A549 (cell line): ENCODE results near the gene SYT2. TPM values are rescaled to one million over a fixed set of nuclear protein-coding genes. Genes with fewer than 3 reads are reported as not detected.

Experiments
- ATAC-seq, 2 experiments: fragments of 200-7000 bp in 1 of 2; fragments of >200 bp in 1 of 2; cut with Nextera tagmentation in 1 of 2; cut with Tn5 transposase in 1 of 2; 3 replicates each; pipeline versions ENCODE4 v1.8.0 to v1.9.1; 2018 to 2020; ENCODE audit warnings: mild to moderate bottlenecking in 1 of 2, moderate library complexity in 1 of 2
- CTCF ChIA-PET: fragments of 300-600 bp; sonication (Branson Sonifier 250); formaldehyde crosslinking; extraction: SDS; loops from one replicate; lab custom pipeline; 2021; ENCODE audit warnings: antibody characterized with exemption, inconsistent platforms; lab: Yijun Ruan, JAX
- POLR2A ChIA-PET: fragments of 350-600 bp; formaldehyde crosslinking; extraction: SDS; loops from one replicate; lab custom pipeline; 2021; ENCODE audit warnings: antibody characterized with exemption, inconsistent platforms; lab: Yijun Ruan, JAX
- DNase-seq, 2 experiments: peaks; one replicate each; pipeline versions ENCODE4 v3.0.0 to v3.0.0-alpha.2; 2011 to 2016; ENCODE audit warnings: low read depth in 1 of 2, low spot score in 1 of 2
- FAIRE-seq: peaks from 2 replicates; lab custom pipeline; 2011; peaks lifted over from hg19 to GRCh38; lab: Jason Lieb, UNC
- H3K27ac ChIP-seq, 2 experiments: fragments of >200 bp; sonication (Bioruptor Twin); formaldehyde crosslinking; 3 replicates each; pipeline ENCODE4 v1.5.1; 2016 to 2017
- H3K4me1 ChIP-seq: fragments of >200 bp; sonication (Bioruptor Twin); formaldehyde crosslinking; 3 replicates; pipeline ENCODE4 v1.6.1; 2016
- H3K4me2 ChIP-seq: fragments of >200 bp; sonication (Bioruptor Twin); formaldehyde crosslinking; 3 replicates; pipeline ENCODE4 v1.6.1; 2016
- H3K4me3 ChIP-seq: fragments of >200 bp; sonication (Bioruptor Twin); formaldehyde crosslinking; 3 replicates; pipeline ENCODE4 v1.5.1; 2016
- H3K9me3 ChIP-seq: fragments of >200 bp; sonication (Bioruptor Twin); formaldehyde crosslinking; 3 replicates; pipeline ENCODE4 v1.6.1; 2016
- CBX2 ChIP-seq: fragments of 200-600 bp; sonication (generic); IDR thresholded peaks from 2 replicates; pipeline ENCODE4 v1.6.1; 2016; ENCODE audit warnings: low read depth, mild to moderate bottlenecking, borderline replicate concordance
- EHF ChIP-seq: fragments of 250-450 bp; sonication (Bioruptor Pico); IDR thresholded peaks from 2 replicates; pipeline ENCODE4 v1.5.0; 2020; ENCODE audit warnings: mild to moderate bottlenecking
- EHMT2 ChIP-seq: fragments of 200-600 bp; sonication (generic); IDR thresholded peaks from 2 replicates; pipeline ENCODE4 v1.6.1; 2016; ENCODE audit warnings: antibody characterized with exemption, low read depth, mild to moderate bottlenecking, moderate library complexity
- EP300 ChIP-seq, 2 experiments: fragments of >200 bp; sonication (Bioruptor Twin); formaldehyde crosslinking; IDR thresholded peaks; 2 replicates in 1 of 2; 3 replicates in 1 of 2; pipeline ENCODE4 v1.6.1; 2016 to 2017
- FOSL2 ChIP-seq, 2 experiments: fragments of 450-650 bp in 1 of 2; fragments of >200 bp in 1 of 2; sonication (Bioruptor Twin) in 1 of 2; formaldehyde crosslinking; IDR thresholded peaks; 2 replicates each; pipeline versions ENCODE4 v1.5.0 to v1.6.1; 2016 to 2020; ENCODE audit warnings: mild to moderate bottlenecking in 1 of 2, moderate library complexity in 1 of 2
- HOXA7 ChIP-seq: fragments of 250-450 bp; sonication (Bioruptor Pico); IDR thresholded peaks from 2 replicates; pipeline ENCODE4 v1.5.0; 2020; ENCODE audit warnings: mild to moderate bottlenecking, moderate library complexity
- HOXB13 ChIP-seq: fragments of 250-450 bp; sonication (Bioruptor Pico); IDR thresholded peaks from 2 replicates; pipeline ENCODE4 v1.5.0; 2020; ENCODE audit warnings: low read depth, mild to moderate bottlenecking, moderate library complexity
- MYC ChIP-seq: IDR thresholded peaks from 2 replicates; pipeline ENCODE4 v1.6.1; 2012; ENCODE audit warnings: mild to moderate bottlenecking, inconsistent platforms, low read length, improper control_type of control experiment, borderline replicate concordance
- NPAS2 ChIP-seq: fragments of 250-450 bp; sonication (Bioruptor Pico); IDR thresholded peaks from 2 replicates; pipeline ENCODE4 v1.8.0; 2022; ENCODE audit warnings: mild to moderate bottlenecking, moderate library complexity, borderline replicate concordance
- RCOR1 ChIP-seq: fragments of 150-350 bp; IDR thresholded peaks from 2 replicates; pipeline ENCODE4 v1.6.1; 2014; ENCODE audit warnings: antibody characterized with exemption, low read length, low read depth
- RFX5 ChIP-seq: fragments of 450-650 bp; IDR thresholded peaks from 2 replicates; pipeline ENCODE4 v1.7.1; 2014; ENCODE audit warnings: antibody characterized with exemption, mild to moderate bottlenecking, moderate library complexity
- SREBF2 ChIP-seq: fragments of 450-650 bp; IDR thresholded peaks from 2 replicates; pipeline ENCODE4 v1.6.1; 2014; ENCODE audit warnings: mild to moderate bottlenecking, moderate library complexity
- USF2 ChIP-seq: fragments of 450-650 bp; IDR thresholded peaks from 2 replicates; pipeline ENCODE4 v1.6.1; 2014; ENCODE audit warnings: antibody characterized with exemption
- ZC3H11A ChIP-seq: fragments of 450-650 bp; IDR thresholded peaks from 2 replicates; pipeline ENCODE4 v1.6.1; 2014; ENCODE audit warnings: antibody characterized with exemption, mild to moderate bottlenecking
- ZSCAN20 ChIP-seq: fragments of 250-450 bp; sonication (Bioruptor Pico); IDR thresholded peaks from 2 replicates; pipeline ENCODE4 v1.8.0; 2022; ENCODE audit warnings: mild to moderate bottlenecking, moderate library complexity
- WGBS: methylation state at CpG from one replicate; pipeline ENCODE4 v1.1.6; 2017; ENCODE audit errors: missing lambda C conversion rate; 5-methylcytosine and 5-hydroxymethylcytosine counted together
- polyA plus RNA-seq, 4 experiments: library from polyadenylated mRNA; depleted of rRNA in 3 of 4; stranded (reverse); fragments of >200 nt; fragmentation: RNase III in 1 of 4; extraction: RNeasy Plus Mini Kit Qiagen cat#74134 plus additional on column Dnase treatment in 1 of 4; gene quantifications; 2 replicates in 3 of 4; 3 replicates in 1 of 4; pipeline ENCODE4 v1.2.3, GENCODE V29; 2011 to 2017
- TF ChIP-seq, protein P1 (sequence below): fragments of 250-450 bp; sonication (Bioruptor Pico); IDR thresholded peaks from 2 replicates; pipeline ENCODE4 v1.5.0; 2020; ENCODE audit warnings: low read depth, mild to moderate bottlenecking, moderate library complexity
- TF ChIP-seq, protein P2 (sequence below): fragments of 200-600 bp; sonication (generic); IDR thresholded peaks from 2 replicates; pipeline ENCODE4 v1.6.1; 2016; ENCODE audit warnings: antibody characterized with exemption, mild to moderate bottlenecking, moderate library complexity
- TF ChIP-seq, protein P3 (sequence below): fragments of >200 bp; sonication (Bioruptor Twin); formaldehyde crosslinking; IDR thresholded peaks from 3 replicates; pipeline ENCODE4 v1.6.1; 2016
- TF ChIP-seq, protein P4 (sequence below): IDR thresholded peaks from 2 replicates; pipeline ENCODE4 v1.6.1; 2012; ENCODE audit warnings: low read depth, borderline replicate concordance

Gene SYT2
- polyA plus RNA-seq, 2 of the 4 experiments (the other 2 are of a cell fraction): 0.03 to 0.04 TPM

- TF ChIP-seq SREBF2 (no peak), ZC3H11A (no peak)
These were observed 104.7 kb downstream of the SYT2 start (continued) for GRCh38 chr1:202605515-202605914.

DNA sequence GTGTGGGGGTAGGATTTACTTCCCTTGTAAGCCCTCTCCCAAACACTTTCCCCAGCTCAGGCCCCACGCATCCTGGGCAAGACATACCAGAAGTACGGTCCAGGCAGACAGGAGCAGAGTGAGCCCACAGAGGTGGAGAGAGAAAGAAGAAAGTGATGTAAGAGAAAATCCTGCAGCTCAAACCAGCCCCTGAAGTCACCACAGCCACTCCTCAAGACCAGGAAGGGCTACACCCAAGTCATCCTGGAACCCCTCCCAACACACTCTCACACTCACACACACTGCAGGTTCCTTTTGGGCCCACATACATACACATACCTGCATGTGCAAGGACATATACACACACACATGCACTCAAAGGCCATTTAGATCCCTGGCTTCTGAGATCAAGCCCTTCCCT, 106.8 kb downstream of the SYT2 start:
- no peak overlapping the region for H3K4me3 ChIP-seq
- H3K4me1 ChIP-seq: peaks cover 5% of the 10 kb centered on the region; the same call in 2 of the 3 replicates
- no peak for ATAC-seq
- ChIA-PET CTCF (interaction anchor here (0.9 to 4.3 kb wide), 7 partner anchors 9 to 139 kb away, joined by 3 to 25 read pairs (median 4); no protein-coding TSS in a partner anchor), POLR2A (no interaction called here)
- no peak for DNase-seq
- H3K27ac ChIP-seq: no peak overlapping the region
- WGBS: 97% methylated on average over 2 of the region's 2 CpGs
- TF ChIP-seq RCOR1 (no peak), EHF (CRISPR knock-in tag) (no peak), HOXB13 (CRISPR knock-in tag) (no peak), RFX5 (no peak), EHMT2 (no peak), CBX2 (no peak), MYC (no peak), NPAS2 (CRISPR knock-in tag) (no peak), EP300 (IDR thresholded peaks at IDR 0.05) (no peak), USF2 (no peak), FOSL2 (IDR thresholded peaks at IDR 0.05) (no peak), FOSL2 (CRISPR knock-in tag; IDR thresholded peaks at IDR 0.05) (no peak), ZSCAN20 (CRISPR knock-in tag) (no peak), HOXA7 (CRISPR knock-in tag) (no peak), ZC3H11A (no peak)
- TF ChIP-seq, protein P1, sequence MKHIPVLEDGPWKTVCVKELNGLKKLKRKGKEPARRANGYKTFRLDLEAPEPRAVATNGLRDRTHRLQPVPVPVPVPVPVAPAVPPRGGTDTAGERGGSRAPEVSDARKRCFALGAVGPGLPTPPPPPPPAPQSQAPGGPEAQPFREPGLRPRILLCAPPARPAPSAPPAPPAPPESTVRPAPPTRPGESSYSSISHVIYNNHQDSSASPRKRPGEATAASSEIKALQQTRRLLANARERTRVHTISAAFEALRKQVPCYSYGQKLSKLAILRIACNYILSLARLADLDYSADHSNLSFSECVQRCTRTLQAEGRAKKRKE (CRISPR knock-in tag): no peak
- TF ChIP-seq, protein P2, sequence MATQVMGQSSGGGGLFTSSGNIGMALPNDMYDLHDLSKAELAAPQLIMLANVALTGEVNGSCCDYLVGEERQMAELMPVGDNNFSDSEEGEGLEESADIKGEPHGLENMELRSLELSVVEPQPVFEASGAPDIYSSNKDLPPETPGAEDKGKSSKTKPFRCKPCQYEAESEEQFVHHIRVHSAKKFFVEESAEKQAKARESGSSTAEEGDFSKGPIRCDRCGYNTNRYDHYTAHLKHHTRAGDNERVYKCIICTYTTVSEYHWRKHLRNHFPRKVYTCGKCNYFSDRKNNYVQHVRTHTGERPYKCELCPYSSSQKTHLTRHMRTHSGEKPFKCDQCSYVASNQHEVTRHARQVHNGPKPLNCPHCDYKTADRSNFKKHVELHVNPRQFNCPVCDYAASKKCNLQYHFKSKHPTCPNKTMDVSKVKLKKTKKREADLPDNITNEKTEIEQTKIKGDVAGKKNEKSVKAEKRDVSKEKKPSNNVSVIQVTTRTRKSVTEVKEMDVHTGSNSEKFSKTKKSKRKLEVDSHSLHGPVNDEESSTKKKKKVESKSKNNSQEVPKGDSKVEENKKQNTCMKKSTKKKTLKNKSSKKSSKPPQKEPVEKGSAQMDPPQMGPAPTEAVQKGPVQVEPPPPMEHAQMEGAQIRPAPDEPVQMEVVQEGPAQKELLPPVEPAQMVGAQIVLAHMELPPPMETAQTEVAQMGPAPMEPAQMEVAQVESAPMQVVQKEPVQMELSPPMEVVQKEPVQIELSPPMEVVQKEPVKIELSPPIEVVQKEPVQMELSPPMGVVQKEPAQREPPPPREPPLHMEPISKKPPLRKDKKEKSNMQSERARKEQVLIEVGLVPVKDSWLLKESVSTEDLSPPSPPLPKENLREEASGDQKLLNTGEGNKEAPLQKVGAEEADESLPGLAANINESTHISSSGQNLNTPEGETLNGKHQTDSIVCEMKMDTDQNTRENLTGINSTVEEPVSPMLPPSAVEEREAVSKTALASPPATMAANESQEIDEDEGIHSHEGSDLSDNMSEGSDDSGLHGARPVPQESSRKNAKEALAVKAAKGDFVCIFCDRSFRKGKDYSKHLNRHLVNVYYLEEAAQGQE: no peak
- TF ChIP-seq, protein P3, sequence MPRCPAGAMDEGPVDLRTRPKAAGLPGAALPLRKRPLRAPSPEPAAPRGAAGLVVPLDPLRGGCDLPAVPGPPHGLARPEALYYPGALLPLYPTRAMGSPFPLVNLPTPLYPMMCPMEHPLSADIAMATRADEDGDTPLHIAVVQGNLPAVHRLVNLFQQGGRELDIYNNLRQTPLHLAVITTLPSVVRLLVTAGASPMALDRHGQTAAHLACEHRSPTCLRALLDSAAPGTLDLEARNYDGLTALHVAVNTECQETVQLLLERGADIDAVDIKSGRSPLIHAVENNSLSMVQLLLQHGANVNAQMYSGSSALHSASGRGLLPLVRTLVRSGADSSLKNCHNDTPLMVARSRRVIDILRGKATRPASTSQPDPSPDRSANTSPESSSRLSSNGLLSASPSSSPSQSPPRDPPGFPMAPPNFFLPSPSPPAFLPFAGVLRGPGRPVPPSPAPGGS: no peak
- TF ChIP-seq, protein P4, sequence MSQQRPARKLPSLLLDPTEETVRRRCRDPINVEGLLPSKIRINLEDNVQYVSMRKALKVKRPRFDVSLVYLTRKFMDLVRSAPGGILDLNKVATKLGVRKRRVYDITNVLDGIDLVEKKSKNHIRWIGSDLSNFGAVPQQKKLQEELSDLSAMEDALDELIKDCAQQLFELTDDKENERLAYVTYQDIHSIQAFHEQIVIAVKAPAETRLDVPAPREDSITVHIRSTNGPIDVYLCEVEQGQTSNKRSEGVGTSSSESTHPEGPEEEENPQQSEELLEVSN: no peak
- H3K9me3 ChIP-seq: no peaks in the 10 kb centered on the region
- FAIRE-seq: no peak
- H3K4me2 ChIP-seq: no peak overlapping the region
